Mesendoderm (in vitro differentiated cells): ENCODE measurements around the gene NIPAL1. TPM values are rescaled to one million over a fixed set of nuclear protein-coding genes. Genes with fewer than 3 reads are reported as not detected.

Experiments
- DNase-seq: peaks from one replicate; pipeline ENCODE4 v3.0.0; 2013
- H2AK5ac ChIP-seq: 2 replicates; pipeline ENCODE4 v1.6.1; 2013; ENCODE audit warnings: low read length, inconsistent platforms
- H2BK120ac ChIP-seq: 2 replicates; pipeline ENCODE4 v1.6.1; 2013; ENCODE audit warnings: low read depth, mild to moderate bottlenecking, low read length, moderate library complexity, mixed read lengths
- H2BK15ac ChIP-seq: replicated peaks from 2 replicates; pipeline ENCODE4 v1.6.1; 2013; ENCODE audit warnings: low read depth, mild to moderate bottlenecking, moderate library complexity
- H2BK5ac ChIP-seq: 2 replicates; pipeline ENCODE4 v1.6.1; 2013; ENCODE audit warnings: low read length, inconsistent platforms
- H3K18ac ChIP-seq: 2 replicates; pipeline ENCODE4 v1.6.1; 2013; ENCODE audit warnings: mild to moderate bottlenecking, low read length, mixed read lengths
- H3K23ac ChIP-seq: one replicate; pipeline ENCODE4 v1.6.1; 2013; ENCODE audit warnings: low read length
- H3K27ac ChIP-seq: 2 replicates; pipeline ENCODE4 v1.5.1; 2013; ENCODE audit warnings: low read depth, mild to moderate bottlenecking, inconsistent platforms, low read length, moderate library complexity
- H3K27me3 ChIP-seq: 2 replicates; pipeline ENCODE4 v1.6.1; 2013; ENCODE audit warnings: low read length, control low read depth, mild to moderate bottlenecking, inconsistent platforms; ENCODE audit not compliant: insufficient read depth, poor library complexity
- H3K36me3 ChIP-seq: 2 replicates; pipeline ENCODE4 v1.6.1; 2013; ENCODE audit warnings: low read length, inconsistent platforms; ENCODE audit not compliant: control insufficient read depth, insufficient read depth
- H3K4ac ChIP-seq: one replicate; pipeline ENCODE4 v1.6.1; 2013; ENCODE audit warnings: low read depth, mild to moderate bottlenecking, low read length, moderate library complexity
- H3K4me1 ChIP-seq: 2 replicates; pipeline ENCODE4 v1.6.1; 2013; ENCODE audit warnings: low read depth, low read length, inconsistent platforms; ENCODE audit not compliant: control insufficient read depth
- H3K4me2 ChIP-seq: 2 replicates; pipeline ENCODE4 v1.6.1; 2013; ENCODE audit warnings: low read length
- H3K4me3 ChIP-seq: 2 replicates; pipeline ENCODE4 v1.5.1; 2013; ENCODE audit warnings: mild to moderate bottlenecking, low read length
- H3K56ac ChIP-seq: one replicate; pipeline ENCODE4 v1.6.1; 2013; ENCODE audit warnings: low read length
- H3K79me1 ChIP-seq: 2 replicates; pipeline ENCODE4 v1.6.1; 2013; ENCODE audit warnings: low read length, inconsistent platforms
- H3K79me2 ChIP-seq: 2 replicates; pipeline ENCODE4 v1.6.1; 2013; ENCODE audit warnings: mild to moderate bottlenecking, low read length; ENCODE audit not compliant: control insufficient read depth, insufficient read depth
- H3K9ac ChIP-seq: 2 replicates; pipeline ENCODE4 v1.6.1; 2013; ENCODE audit warnings: low read length, inconsistent platforms
- H4K5ac ChIP-seq: one replicate; pipeline ENCODE4 v1.6.1; 2013; ENCODE audit warnings: low read length
- H4K8ac ChIP-seq: one replicate; pipeline ENCODE4 v1.6.1; 2013; ENCODE audit warnings: low read depth, mild to moderate bottlenecking, control low read depth, low read length, moderate library complexity
- WGBS: extraction: QIAGEN DNeasy Blood & Tissue Kit; methylation state at CpG from one replicate; pipeline ENCODE4 v1.1.7; 2013; ENCODE audit warnings: low lambda C conversion rate, missing lambda C conversion rate; ENCODE audit not compliant: insufficient coverage; ENCODE audit errors: extremely low coverage; 5-methylcytosine and 5-hydroxymethylcytosine counted together
- polyA plus RNA-seq, 2 experiments: library from polyadenylated mRNA; stranded (reverse); fragments of 200-250 nt; gene quantifications; one replicate each; pipeline ENCODE4 v1.2.3, GENCODE V29; 2013

NIPAL1 gene
- polyA plus RNA-seq (2013, experiment 1 of 2), result 2.6 TPM
- polyA plus RNA-seq (2013, experiment 2 of 2), result 2.7 TPM

DNA sequence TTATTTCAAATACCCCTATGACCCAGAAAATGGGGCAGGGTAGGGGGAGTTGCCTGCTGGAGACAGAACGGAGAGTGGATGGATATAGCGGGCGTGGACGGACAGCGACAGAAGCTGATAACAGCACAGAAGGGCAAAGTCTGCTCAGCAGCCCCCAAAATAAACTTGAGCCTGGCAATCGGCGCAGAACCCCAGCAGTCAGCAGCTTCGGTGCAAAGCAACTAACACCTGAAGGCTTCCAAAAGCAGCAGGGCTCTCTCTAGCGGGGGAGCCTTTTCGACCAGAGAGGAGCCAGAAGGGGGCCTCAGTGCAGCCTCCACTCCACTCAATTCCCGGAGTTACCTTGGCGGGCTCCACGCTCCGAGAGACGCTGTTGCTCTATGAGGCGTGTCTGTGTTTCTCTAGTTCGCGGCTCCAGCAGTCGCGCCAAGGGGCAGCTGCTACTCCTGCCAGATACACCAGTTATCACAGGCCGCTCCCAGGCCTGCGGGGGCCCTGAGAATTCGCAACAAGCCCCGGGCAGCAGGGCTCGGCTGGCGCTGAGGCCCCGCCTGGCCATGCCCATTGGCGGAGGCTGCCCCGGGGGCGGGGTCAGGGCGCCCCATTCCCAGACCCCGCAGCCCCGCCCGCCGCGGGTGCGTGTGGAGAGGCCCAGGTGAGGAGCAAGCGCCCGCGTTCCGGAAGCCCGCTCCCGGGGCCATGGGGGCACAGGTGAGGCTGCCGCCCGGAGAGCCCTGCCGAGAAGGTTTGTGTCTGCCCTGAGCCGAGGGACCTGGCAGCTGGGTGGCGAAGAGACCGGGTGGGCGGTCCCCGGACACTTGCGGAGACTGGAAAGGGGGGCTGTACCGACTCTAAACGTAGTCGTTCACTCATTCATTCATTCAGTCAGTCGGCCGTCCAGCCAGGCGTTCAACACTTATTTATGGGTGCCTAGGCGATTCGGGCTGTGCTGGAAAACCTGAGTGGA is at the start of gene NIPAL1, which contains the start of gene CNGA1:
Gene NIPAL1, plus strand, starts transcription at position 632 of the 967 bp plus-strand sequence. Its CDS starts 68 bp downstream, at position 700.
Gene CNGA1, minus strand, starts transcription at position 541 of the 967 bp plus-strand sequence. CDS start 63,992 bp downstream, outside the sequence.
- WGBS, result no CpG with 5 or more reads among the region's 60 CpGs
- peak within 1 kb of the TSS; percentile 79 for H3K56ac ChIP-seq
- H3K4me3 ChIP-seq, result peak within 1 kb of the TSS; percentile 71
- H3K4ac ChIP-seq, result no peak within 1 kb of the TSS
- H3K27ac ChIP-seq, result no peak within 1 kb of the TSS
- no peaks in the 10 kb centered on the region for H3K79me2 ChIP-seq
- peak within 1 kb of the TSS; percentile 45 for H3K23ac ChIP-seq
- no peaks in the 10 kb centered on the region for H3K36me3 ChIP-seq
- no peaks in the 10 kb centered on the region for H3K79me1 ChIP-seq
- H2AK5ac ChIP-seq, result no peak within 1 kb of the TSS
- H2BK5ac ChIP-seq, result no peak within 1 kb of the TSS
- H4K8ac ChIP-seq, result no peak within 1 kb of the TSS
- peak; percentile 92 for DNase-seq
- peak within 1 kb of the TSS; percentile 99 for H3K4me2 ChIP-seq
- no peak within 1 kb of the TSS for H4K5ac ChIP-seq
- H3K27me3 ChIP-seq, result peaks cover 4% of the 10 kb centered on the region
- H3K18ac ChIP-seq, result no peak within 1 kb of the TSS
- H2BK15ac ChIP-seq, result no peak within 1 kb of the TSS
- no peak within 1 kb of the TSS for H2BK120ac ChIP-seq
- H3K9ac ChIP-seq, result peak within 1 kb of the TSS; percentile 68
- no peaks in the 10 kb centered on the region for H3K4me1 ChIP-seq

- Histone ChIP-seq H3K27ac (no peak overlapping the region), H2AK5ac (no peak overlapping the region), H3K23ac (no peak overlapping the region), H3K79me1 (no peaks in the 10 kb centered on the region), H2BK15ac (no peak overlapping the region), H2BK5ac (no peak overlapping the region), H3K4me2 (no peak overlapping the region), H4K5ac (no peak overlapping the region), H3K4ac (no peak overlapping the region), H3K4me1 (no peaks in the 10 kb centered on the region), H3K4me3 (no peak overlapping the region), H2BK120ac (no peak overlapping the region), H3K79me2 (no peaks in the 10 kb centered on the region), H3K18ac (no peak overlapping the region), H3K9ac (no peak overlapping the region), H4K8ac (no peak overlapping the region), H3K56ac (no peak overlapping the region), H3K36me3 (no peaks in the 10 kb centered on the region), H3K27me3 (no peaks in the 10 kb centered on the region)
- DNase-seq, result no peak
Measured at GRCh38 chr4:47968847-47969246, 47.7 kb upstream of the NIPAL1 start.

- H2BK15ac ChIP-seq, result no peak overlapping the region
- no peak overlapping the region for H3K4ac ChIP-seq
- no peak overlapping the region for H2BK5ac ChIP-seq
- no CpG with 5 or more reads among the region's 1 CpG for WGBS
- H4K8ac ChIP-seq, result no peak overlapping the region
- no peak overlapping the region for H3K9ac ChIP-seq
- no peaks in the 10 kb centered on the region for H3K4me1 ChIP-seq
- no peak overlapping the region for H3K56ac ChIP-seq
- DNase-seq, result no peak
- no peaks in the 10 kb centered on the region for H3K36me3 ChIP-seq
- H3K4me2 ChIP-seq, result no peak overlapping the region
- H4K5ac ChIP-seq, result no peak overlapping the region
- no peak overlapping the region for H2BK120ac ChIP-seq
- no peaks in the 10 kb centered on the region for H3K27me3 ChIP-seq
- H3K79me2 ChIP-seq, result no peaks in the 10 kb centered on the region
- no peak overlapping the region for H3K4me3 ChIP-seq
- no peak overlapping the region for H2AK5ac ChIP-seq
- no peak overlapping the region for H3K27ac ChIP-seq
- H3K23ac ChIP-seq, result no peak overlapping the region
- H3K79me1 ChIP-seq, result no peaks in the 10 kb centered on the region
- H3K18ac ChIP-seq, result no peak overlapping the region
Measured at GRCh38 chr4:47972181-47972580, 44.4 kb upstream of the NIPAL1 start.

DNA sequence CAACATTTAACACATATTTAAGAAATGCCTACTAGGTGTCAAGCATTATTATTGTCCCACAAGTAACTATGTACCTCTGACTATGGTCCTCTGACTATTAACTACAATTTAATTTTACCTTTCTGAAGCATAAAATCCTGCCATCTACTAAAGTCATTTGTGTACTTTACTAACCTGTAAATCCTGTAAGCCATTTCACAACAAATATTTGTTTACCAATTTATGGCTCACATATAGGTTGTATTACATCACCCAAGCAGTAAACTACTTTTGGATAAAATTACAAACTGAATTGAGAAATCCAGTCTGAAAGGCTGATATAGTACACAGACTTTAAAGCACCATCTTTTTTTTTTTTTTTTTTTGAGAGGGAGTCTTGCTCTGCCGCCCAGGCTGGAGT is 43.9 kb upstream of the NIPAL1 start:
- no peak overlapping the region for H3K4me2 ChIP-seq
- H2AK5ac ChIP-seq, result no peak overlapping the region
- no peak overlapping the region for H3K56ac ChIP-seq
- no peaks in the 10 kb centered on the region for H3K79me2 ChIP-seq
- H3K4me3 ChIP-seq, result no peak overlapping the region
- no peaks in the 10 kb centered on the region for H3K4me1 ChIP-seq
- H3K23ac ChIP-seq, result no peak overlapping the region
- no peak overlapping the region for H3K27ac ChIP-seq
- H3K18ac ChIP-seq, result no peak overlapping the region
- H3K27me3 ChIP-seq, result no peaks in the 10 kb centered on the region
- no peak overlapping the region for H4K5ac ChIP-seq
- no peaks in the 10 kb centered on the region for H3K79me1 ChIP-seq
- no peak for DNase-seq
- WGBS, result no CpG with 5 or more reads among the region's 1 CpG
- no peak overlapping the region for H2BK15ac ChIP-seq
- no peak overlapping the region for H2BK120ac ChIP-seq
- H4K8ac ChIP-seq, result no peak overlapping the region
- no peak overlapping the region for H3K4ac ChIP-seq
- H3K36me3 ChIP-seq, result no peaks in the 10 kb centered on the region
- no peak overlapping the region for H2BK5ac ChIP-seq
- H3K9ac ChIP-seq, result no peak overlapping the region

DNA sequence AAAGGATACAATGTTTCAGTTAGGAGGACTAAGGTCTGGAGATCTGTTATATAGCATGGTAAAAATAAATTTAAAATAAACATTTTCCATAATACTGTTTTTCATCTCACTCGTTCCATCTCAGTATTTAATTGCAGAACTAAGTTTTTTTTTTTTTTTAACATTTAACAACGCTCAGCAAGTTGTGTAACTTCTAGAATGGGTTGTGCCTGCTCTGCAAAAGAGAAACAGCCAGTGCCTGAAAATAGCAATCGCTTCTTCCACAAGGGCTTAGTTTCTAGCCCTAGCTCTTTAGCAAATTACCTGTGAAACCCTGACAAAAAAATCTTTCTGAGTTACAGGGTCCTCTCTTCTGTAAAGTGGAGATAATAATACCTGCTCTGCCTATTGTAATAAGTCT is 42.0 kb upstream of the NIPAL1 start:
- Histone ChIP-seq H2BK120ac (no peak overlapping the region), H3K18ac (no peak overlapping the region), H3K36me3 (no peaks in the 10 kb centered on the region), H3K4me2 (no peak overlapping the region), H3K4me3 (no peak overlapping the region), H3K27ac (no peak overlapping the region), H4K5ac (no peak overlapping the region), H3K23ac (no peak overlapping the region), H3K4me1 (no peaks in the 10 kb centered on the region), H2BK15ac (no peak overlapping the region), H3K9ac (no peak overlapping the region), H4K8ac (no peak overlapping the region), H3K4ac (no peak overlapping the region), H2BK5ac (no peak overlapping the region), H3K79me1 (no peaks in the 10 kb centered on the region), H2AK5ac (no peak overlapping the region), H3K79me2 (no peaks in the 10 kb centered on the region), H3K56ac (no peak overlapping the region), H3K27me3 (no peaks in the 10 kb centered on the region)
- DNase-seq, result no peak
- WGBS, result no CpG with 5 or more reads among the region's 3 CpGs
